ENCODE data around the gene COL23A1.
"Not testable (repeated sequence)": the region's sequence is repeated elsewhere in the genome, so short reads cannot be mapped to it uniquely, and the experiment has no call there.

COL23A1 gene

DNA sequence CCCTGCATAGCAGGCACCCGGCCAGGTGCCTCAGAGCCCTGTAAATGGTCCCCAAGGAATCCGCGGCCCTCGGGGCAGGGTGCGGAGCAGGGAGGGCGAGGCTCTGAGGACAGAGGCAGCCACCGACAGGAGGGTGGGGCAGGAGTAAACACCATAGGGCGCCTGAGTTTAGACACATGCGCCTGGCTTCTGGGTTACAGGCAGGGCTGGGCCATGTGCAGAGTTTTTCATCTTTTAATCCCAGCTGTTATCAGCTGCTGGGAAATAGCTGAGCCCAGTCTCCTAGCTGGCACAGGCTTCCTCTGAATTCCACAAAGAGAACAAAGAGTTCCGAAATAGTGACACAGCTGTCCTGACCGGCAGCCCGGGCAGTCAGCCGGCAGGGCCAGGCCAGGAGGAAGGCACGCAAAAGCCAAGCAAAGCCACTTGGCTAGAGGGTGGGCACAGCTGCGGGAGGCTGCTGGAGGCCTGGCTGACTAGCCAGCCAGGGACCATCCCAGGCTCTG is 258.6 kb downstream of the COL23A1 start:
- peak in 1 of 2 experiments; percentile 25 for DNase-seq

- DNase-seq = no peak
Observed at GRCh38 chr5:178330791-178331404, 259.3 kb downstream of the COL23A1 start.

DNA sequence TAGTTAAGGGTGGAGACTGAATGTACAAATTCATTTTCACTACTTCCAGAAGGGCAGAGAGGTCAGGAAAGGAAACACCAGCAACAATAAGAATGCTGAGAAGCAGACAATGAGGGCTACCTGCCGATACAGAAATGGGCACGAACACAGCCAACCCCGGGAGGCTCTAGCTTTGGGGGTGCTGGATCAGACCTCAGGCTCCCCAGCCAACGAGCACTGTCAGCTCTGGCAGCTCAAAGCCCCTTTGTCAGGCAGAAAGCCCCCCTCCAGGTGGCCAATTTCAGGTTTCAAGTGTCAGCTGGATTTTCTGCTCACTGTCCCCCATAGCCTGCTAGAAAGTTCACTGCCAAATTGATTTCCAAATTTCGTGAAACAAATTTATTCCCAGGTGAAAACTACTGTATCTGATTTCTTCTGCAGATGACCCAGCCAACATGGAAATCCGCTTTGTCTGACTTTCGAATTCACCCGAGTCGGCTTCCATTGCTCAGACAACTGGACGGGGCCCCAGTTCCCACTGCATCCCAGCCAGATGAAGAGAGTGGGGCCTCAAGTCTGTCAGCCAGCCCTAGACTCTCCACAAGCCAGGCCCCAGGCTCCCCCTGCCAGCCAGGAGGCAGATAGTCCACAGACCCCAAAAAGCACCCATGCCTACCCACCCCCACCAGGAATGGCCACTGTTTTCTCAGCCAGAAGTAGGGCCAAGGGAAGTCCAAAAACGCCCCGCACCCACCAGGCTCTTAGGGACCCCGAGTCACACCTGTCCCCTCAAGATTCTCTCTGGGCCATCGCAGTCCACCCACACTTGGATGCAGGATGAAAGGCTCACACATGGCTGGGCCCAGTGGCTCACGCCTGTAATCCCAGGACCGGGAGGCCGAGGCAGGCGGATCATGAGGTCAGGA is 261.1 kb downstream of the COL23A1 start:
- DNase-seq = no peak

GRCh38 chr5:178327931-178328711 is 262.1 kb downstream of the COL23A1 start:
- DNase-seq = no peak

DNA sequence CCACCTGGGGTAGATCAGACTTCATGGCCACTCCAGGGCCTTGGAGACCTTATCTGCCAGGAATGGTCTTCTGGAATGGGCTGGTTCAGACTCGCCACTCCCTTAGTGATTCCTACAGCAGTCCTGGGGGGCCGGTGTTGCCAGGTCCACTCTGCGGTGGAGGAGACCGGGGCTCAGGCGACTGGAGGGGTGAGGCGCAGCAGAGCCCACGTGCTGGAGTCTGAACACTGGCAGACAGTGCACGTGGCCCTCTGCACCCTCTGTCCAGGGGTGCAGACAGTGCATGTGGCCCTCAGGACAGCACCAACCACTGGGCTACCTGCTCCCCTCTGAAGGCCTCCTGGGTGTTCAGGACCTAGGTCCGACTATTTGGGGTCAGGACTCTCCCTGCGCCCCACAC is 262.7 kb downstream of the COL23A1 start:
- DNase-seq = no peak

DNA sequence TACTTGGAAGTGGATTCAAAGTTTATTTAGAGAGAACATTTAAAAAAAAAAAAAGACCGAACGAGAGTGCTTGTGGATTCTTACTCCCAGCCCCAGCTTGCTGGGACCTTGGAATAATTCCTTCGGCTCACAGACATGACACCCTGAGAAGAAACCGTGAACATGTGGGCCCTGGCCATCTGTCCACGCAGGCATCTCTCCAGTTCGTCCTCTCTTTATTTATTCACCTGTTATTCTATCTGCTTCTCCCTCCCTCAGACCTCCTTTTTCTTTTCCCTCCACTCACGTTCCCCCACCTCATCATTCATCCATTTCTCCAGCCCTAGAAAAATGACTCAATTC is 263.8 kb downstream of the COL23A1 start:
- no peak for DNase-seq

DNA sequence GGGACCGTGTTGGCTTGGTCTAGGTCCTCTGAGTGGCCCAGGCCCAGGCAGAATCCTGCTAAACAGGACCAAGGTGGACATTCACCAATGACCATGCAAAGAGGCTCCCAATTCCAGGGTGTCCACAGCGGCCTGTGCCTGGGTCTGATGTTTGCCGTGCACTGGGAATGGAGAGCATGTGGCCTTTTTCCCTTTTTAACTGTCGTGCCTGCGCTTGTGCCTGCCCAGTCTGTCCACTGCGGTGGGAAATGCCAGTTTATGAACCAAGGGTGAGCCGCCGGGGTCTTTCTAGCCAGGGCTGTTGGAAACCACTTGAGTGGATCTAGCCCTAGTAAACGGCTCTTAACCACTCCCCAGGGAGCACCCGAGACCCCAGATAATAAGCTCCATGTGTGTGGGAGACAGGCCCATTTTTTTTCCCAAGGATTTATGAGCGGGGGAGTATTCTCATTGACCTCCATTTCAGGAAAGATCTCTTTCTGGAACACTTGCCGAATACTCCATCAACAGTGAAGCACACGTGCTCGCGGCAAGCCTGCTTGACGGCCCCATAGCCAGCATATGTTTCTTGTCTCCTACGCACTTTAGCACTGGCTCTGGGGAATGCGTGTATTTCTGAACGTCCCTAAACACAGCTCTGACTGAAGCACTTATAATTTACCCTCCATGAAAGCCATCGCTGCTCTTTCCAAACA is 264.4 kb downstream of the COL23A1 start:
- no peak for DNase-seq

DNA sequence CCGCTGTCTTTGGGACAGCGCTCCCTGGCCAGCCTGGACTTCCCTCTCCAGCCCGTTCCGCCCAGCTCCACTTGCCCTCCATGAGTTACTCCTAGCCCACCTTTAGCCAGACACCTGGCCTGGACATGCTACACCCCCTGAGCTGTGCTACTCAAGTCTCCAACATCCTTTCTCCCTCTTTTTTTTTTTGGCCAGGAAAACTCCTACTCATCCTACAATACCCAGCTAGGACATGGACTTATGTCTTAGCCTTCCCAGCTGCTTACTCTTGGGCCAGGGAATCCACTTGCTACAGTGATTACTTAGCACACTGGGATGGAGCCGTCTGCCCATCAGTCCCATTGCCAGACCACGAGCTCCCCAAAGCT is 264.9 kb downstream of the COL23A1 start:
- DNase-seq = no peak

DNA sequence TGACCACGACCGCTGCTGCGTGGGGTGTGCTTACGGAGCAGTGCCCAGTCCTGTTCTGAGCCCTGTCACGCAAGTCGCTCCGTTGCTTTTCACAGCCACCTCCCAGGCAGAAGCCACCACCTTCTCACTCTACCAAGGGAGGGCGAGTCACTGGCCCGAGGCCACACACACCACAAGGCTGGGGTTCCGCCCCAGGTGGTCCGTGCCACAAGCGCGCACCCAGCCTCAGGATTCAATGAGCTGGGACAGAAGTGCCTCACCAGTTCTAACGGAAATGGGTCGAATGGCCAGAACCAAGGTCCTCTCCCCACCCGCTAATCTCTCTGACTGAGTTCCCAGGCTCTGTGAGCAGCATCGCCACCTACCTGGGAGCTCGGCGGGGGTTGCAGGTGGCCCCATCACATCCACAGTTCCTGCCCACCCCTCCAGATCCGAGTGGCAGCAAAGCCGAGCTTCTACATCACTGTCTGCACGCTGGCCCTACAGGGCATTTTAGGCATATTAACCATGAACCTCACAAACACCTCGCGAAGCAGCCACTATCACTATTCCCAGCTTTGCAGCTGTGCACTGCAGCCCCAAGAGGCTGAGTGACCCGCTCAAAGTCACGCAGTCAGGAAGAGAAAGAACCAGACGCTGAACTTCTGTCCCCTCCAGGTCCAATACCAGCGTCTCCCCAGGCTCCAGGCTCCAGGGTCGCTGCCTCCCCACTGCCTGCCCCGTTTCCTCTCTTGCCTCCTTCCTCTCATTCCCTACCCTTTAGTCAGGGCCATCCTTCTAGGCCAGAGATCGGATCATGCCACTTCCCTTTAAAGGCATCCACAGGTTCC is 265.5 kb downstream of the COL23A1 start:
- DNase-seq = no peak

DNA sequence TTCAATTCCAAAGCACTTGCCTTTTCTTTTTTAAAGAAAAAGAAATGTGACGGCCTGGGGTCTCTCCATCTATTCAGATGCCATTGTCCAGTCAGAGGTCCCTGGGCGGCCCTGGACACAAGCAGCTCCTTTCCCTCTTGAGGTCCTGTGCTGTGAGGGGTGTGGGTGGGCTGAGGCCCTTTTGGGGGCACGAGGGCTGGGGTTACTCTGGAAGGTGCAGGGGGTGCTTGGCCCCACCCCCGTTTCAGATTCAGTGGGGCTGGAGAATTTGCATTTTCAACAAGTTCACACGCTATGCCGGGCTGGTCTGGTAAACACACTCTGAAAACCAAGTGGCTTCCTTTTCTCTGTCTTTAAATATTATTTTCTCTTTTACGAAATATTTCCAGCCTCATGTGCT is 266.2 kb downstream of the COL23A1 start:
- DNase-seq = no peak

DNA sequence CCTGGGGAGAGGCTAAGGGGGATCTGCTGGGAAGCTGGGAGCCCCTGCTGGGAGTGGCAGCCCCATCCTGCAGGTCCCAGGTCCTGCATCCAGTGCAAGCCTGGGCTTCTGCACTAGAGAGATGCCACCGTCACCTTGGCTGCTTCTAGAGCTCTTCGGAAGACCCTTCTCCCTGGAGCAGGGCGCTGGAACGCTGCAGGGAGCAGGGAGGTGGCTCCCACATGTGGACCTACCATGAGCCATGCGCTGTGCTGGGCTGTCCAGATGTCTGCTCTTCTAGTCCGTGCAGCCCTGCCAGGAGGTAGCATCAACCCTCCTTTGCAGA is 266.7 kb downstream of the COL23A1 start:
- no peak for DNase-seq

- DNase-seq = no peak
Observed at GRCh38 chr5:178322736-178323540, 267.3 kb downstream of the COL23A1 start.

GRCh38 chr5:178320281-178320855 is 269.8 kb downstream of the COL23A1 start:
- DNase-seq = no peak

DNA sequence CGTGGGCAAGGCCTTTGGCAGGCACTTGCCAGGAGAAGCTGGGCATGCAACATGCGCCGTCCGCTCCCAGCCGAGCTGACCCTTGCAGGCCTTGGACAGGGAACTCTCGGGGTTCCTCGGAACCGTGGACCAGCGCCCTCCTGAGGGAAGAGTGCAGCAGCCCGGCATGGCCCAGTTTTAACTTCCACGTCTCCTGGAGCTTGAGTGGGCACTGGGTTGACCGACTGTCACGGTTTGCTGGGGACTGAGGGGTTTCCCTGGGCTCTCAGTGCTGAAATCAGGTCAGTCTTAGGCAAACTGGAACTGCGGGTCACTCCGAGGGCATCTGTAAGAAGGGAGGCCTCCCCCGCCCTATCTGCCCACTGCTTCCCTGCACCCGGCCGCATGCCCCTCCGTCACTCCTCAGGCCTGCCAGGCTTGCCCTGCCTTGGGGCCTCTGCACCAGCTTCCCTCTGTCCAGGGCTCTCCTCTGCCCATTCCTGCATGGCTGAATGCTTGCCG is 270.6 kb downstream of the COL23A1 start:
- no peak for DNase-seq

DNA sequence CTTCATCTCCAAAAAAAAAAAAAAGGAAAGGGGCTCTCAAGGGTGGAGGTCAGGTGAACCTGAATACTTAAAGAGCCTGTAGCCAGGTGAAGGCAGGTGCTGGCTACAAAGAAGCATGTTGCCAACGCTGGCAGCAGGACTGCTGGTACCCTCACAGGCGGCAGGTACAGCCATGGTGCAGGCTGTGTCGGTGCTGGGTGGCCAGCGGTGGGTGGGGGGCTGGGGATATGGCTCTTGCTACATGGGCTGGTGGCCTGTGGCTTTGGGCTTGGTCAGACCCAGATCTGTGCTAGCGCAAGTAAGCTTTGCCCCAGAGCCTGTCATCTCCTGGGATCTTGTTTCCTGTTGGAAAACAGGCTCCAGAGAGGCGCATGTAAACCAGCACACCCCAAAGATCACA is 271.3 kb downstream of the COL23A1 start:
- no peak for DNase-seq

- DNase-seq = no peak
Observed at GRCh38 chr5:178318382-178318781, 271.8 kb downstream of the COL23A1 start.

GRCh38 chr5:178317727-178318126 is 272.5 kb downstream of the COL23A1 start:
- not testable (repeated sequence) for DNase-seq

DNA sequence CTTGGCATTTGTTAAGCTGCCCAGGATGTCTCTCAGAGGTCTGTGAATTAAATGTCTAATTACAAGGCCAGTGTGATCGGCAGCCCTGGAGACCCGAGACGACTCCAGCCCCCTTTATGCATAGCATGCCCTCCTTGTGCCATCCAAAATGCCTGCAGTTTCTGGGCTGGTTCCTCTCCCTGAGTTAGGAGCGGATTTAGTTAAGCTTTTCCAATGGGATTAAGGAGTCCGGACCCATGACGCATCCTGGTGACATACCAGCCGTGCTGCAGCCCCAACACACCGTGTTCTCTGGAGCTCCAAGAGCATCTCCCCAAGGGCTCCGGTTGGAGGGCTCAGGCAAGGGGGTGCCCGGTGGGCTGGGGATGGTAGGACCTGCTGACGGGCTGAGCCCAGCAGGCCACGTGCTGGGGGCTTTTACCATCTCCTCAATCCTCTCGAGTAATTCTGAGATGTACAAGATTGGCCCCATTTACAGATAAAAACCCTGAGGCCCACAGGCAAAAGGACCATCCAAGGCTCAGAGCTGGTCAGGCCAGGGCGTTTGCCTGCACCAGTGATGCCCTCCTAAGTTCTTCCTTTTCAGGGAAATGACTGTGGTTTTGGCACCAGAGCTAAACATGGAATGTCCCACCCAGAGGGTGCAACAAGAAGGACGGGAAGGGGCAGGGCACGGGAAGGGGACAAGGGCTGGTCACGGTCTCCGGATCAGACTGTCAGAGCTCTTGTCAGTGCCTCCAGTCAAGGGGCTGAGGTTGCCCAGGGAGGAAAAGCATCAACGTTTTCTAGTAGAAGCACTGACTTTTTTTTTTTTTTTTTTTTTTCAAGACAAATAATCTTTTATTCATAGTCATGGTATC is 275.0 kb downstream of the COL23A1 start:
- no peak for DNase-seq

DNA sequence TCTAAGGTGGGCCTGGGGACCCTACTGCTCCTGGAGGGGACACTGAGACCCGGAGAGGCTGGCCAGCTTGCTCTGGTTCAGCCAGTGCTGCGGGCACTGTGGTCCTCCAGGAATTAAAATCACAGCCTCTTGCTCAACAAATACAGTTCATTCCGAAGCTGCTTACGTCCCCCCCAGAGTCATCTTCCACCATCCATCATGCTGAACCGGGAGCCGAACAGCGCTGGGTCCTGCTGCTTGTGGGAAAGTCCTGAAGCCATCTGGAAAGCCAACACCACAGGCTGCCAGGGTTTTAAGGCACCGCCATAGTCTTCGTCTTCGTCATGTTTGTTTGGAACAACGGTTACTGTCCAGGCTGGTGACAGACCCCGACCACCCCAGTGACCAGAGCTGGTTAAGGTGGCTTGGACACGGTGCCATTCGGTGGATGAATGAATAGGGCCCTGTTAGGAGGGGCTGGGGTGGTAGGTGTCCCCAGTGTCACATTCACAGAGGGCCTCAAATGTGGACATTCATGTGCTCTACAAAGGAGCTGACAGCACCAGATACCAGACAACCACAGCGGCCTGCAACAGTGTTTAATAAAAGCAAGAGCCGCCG is 276.0 kb downstream of the COL23A1 start:
- no peak for DNase-seq

All from NCI-H526 (cell line).